SK-N-SH (cell line): ENCODE results near the gene REEP3. TPM values are rescaled to one million over a fixed set of nuclear protein-coding genes. Genes with fewer than 3 reads are reported as not detected.

ENCODE experiments used
- CTCF ChIA-PET: fragments of 300-600, 350-600 bp; formaldehyde crosslinking; extraction: SDS; loops from one replicate; lab custom pipeline; 2021; lab: Yijun Ruan, JAX
- POLR2A ChIA-PET: fragments of 350-600 bp; sonication (Branson Sonifier 250); formaldehyde crosslinking; extraction: SDS; loops from one replicate; lab custom pipeline; 2020; ENCODE audit warnings: antibody characterized with exemption, inconsistent platforms; lab: Yijun Ruan, JAX
- DNase-seq: peaks from one replicate; pipeline ENCODE4 v3.0.0; 2012
- H2AFZ ChIP-seq: fragments of 200-600 bp; sonication (generic); 2 replicates; pipeline ENCODE4 v1.8.1; 2016; ENCODE audit warnings: antibody characterized with exemption, mild to moderate bottlenecking, low read depth
- H3F3A ChIP-seq: fragments of 200-600 bp; sonication (generic); replicated peaks from 2 replicates; pipeline ENCODE3; 2016; ENCODE audit warnings: antibody characterized with exemption, mild to moderate bottlenecking; ENCODE audit not compliant: insufficient read depth
- H3K27ac ChIP-seq, 2 experiments: fragments of 200-500 bp in 1 of 2; fragments of 200-600 bp in 1 of 2; sonication (Bioruptor generic) in 1 of 2; sonication (generic), shearing (Covaris generic) in 1 of 2; 2 replicates each; pipeline versions ENCODE4 v1.5.1 to v1.6.1; 2014 to 2016; ENCODE audit warnings: low read depth in 2 of 2, inconsistent platforms in 1 of 2, low read length in 1 of 2, mild to moderate bottlenecking in 1 of 2, mixed read lengths in 1 of 2
- H3K27me3 ChIP-seq: fragments of 200-600 bp; sonication (generic), shearing (Covaris generic); 2 replicates; pipeline ENCODE4 v1.6.1; 2016; ENCODE audit warnings: mixed run types; ENCODE audit not compliant: insufficient read depth
- H3K36me3 ChIP-seq, 2 experiments: fragments of 200-500 bp in 1 of 2; fragments of 200-600 bp in 1 of 2; sonication (Bioruptor generic) in 1 of 2; sonication (generic) in 1 of 2; replicated peaks in 1 of 2; 2 replicates each; pipeline versions ENCODE3 to v1.5.1; 2014 to 2016; ENCODE audit warnings: low read length in 1 of 2, mild to moderate bottlenecking in 1 of 2; ENCODE audit not compliant: insufficient read depth in 2 of 2, control insufficient read depth in 1 of 2
- H3K4me1 ChIP-seq, 2 experiments: fragments of 200-500 bp in 1 of 2; fragments of 200-600 bp in 1 of 2; sonication (Bioruptor generic) in 1 of 2; sonication (generic), shearing (Covaris generic) in 1 of 2; 2 replicates each; pipeline versions ENCODE4 v1.5.1 to v1.6.1; 2014 to 2016; ENCODE audit warnings: low read depth in 1 of 2, low read length in 1 of 2, mixed run types in 1 of 2; ENCODE audit not compliant: insufficient read depth in 2 of 2, control insufficient read depth in 1 of 2
- H3K4me2 ChIP-seq: fragments of 200-600 bp; sonication (generic), shearing (Covaris generic); 2 replicates; pipeline ENCODE4 v1.6.1; 2017; ENCODE audit warnings: mixed run types
- H3K4me3 ChIP-seq, 2 experiments: fragments of 200-500 bp in 1 of 2; fragments of 200-600 bp in 1 of 2; sonication (Bioruptor generic) in 1 of 2; sonication (generic), shearing (Covaris generic) in 1 of 2; 2 replicates each; pipeline versions ENCODE4 v1.5.1 to v1.8.1; 2014 to 2016; ENCODE audit warnings: low read depth in 2 of 2, inconsistent platforms in 1 of 2, low read length in 1 of 2, mild to moderate bottlenecking in 1 of 2, mixed read lengths in 1 of 2, moderate library complexity in 1 of 2
- H3K79me2 ChIP-seq: fragments of 200-600 bp; sonication (generic); 2 replicates; pipeline ENCODE4 v1.8.1; 2017; ENCODE audit warnings: mild to moderate bottlenecking; ENCODE audit not compliant: insufficient read depth
- H3K9ac ChIP-seq: fragments of 200-600 bp; sonication (generic); 2 replicates; pipeline ENCODE4 v1.6.1; 2017; ENCODE audit warnings: mixed run types
- H3K9me2 ChIP-seq: fragments of 200-600 bp; sonication (generic); 2 replicates; pipeline ENCODE4 v1.6.1; 2017; ENCODE audit warnings: mixed run types
- H3K9me3 ChIP-seq: fragments of 200-600 bp; sonication (generic); 2 replicates; pipeline ENCODE4 v1.6.1; 2017; ENCODE audit warnings: mixed run types, mild to moderate bottlenecking, moderate library complexity
- H4K20me1 ChIP-seq: fragments of 200-600 bp; sonication (generic); 2 replicates; pipeline ENCODE4 v1.6.1; 2017; ENCODE audit warnings: mild to moderate bottlenecking, mixed run types; ENCODE audit not compliant: insufficient read depth
- CHD2 ChIP-seq: fragments of 150-350 bp; IDR thresholded peaks from 2 replicates; pipeline ENCODE4 v1.6.1; 2018; ENCODE audit warnings: low read length; ENCODE audit not compliant: partially characterized antibody
- CTCF ChIP-seq: fragments of 200-600 bp; sonication (generic); IDR thresholded peaks from 2 replicates; pipeline ENCODE4 v1.6.1; 2017; ENCODE audit warnings: antibody characterized with exemption, mild to moderate bottlenecking, moderate library complexity
- ELF1 ChIP-seq: IDR thresholded peaks from 2 replicates; pipeline ENCODE4 v1.4.0; 2012
- EZH2phosphoT487 ChIP-seq: fragments of 200-600 bp; sonication (generic); IDR thresholded peaks from 2 replicates; pipeline ENCODE4 v1.6.1; 2017; ENCODE audit warnings: low read depth, mixed run types, mild to moderate bottlenecking, antibody characterized with exemption, moderate library complexity, borderline replicate concordance
- FOSL2 ChIP-seq: IDR thresholded peaks from 2 replicates; pipeline ENCODE4 v1.4.0; 2012; ENCODE audit warnings: low read depth, mild to moderate bottlenecking, moderate library complexity, borderline replicate concordance
- MXI1 ChIP-seq: IDR thresholded peaks from 2 replicates; pipeline ENCODE4 v1.6.1; 2012; ENCODE audit warnings: mild to moderate bottlenecking, low read depth, low read length, improper control_type of control experiment
- NFIC ChIP-seq: IDR thresholded peaks from 2 replicates; pipeline ENCODE4 v1.4.0; 2012; ENCODE audit warnings: borderline replicate concordance
- NRF1 ChIP-seq: IDR thresholded peaks from 2 replicates; pipeline ENCODE4 v1.6.1; 2012; ENCODE audit warnings: low read depth, mild to moderate bottlenecking, low read length
- PBX3 ChIP-seq: IDR thresholded peaks from 2 replicates; pipeline ENCODE4; 2012
- POLR2AphosphoS5 ChIP-seq: IDR thresholded peaks from 2 replicates; pipeline ENCODE4 v1.6.1; 2012; ENCODE audit warnings: low read depth, low read length
- RAD21 ChIP-seq: IDR thresholded peaks from 2 replicates; pipeline ENCODE4 v1.6.1; 2012; ENCODE audit warnings: mild to moderate bottlenecking, low read length
- RCOR1 ChIP-seq: fragments of 150-350 bp; IDR thresholded peaks from 2 replicates; pipeline ENCODE4 v1.6.1; 2017; ENCODE audit warnings: antibody characterized with exemption, low read length
- RFX5 ChIP-seq: IDR thresholded peaks from 2 replicates; pipeline ENCODE4 v1.6.1; 2012; ENCODE audit warnings: mild to moderate bottlenecking, improper control_type of control experiment, low read length
- RXRA ChIP-seq: IDR thresholded peaks from 2 replicates; pipeline ENCODE4 v1.4.0; 2012; ENCODE audit warnings: low read depth, mild to moderate bottlenecking, borderline replicate concordance
- SMC3 ChIP-seq: IDR thresholded peaks from 2 replicates; pipeline ENCODE4 v1.6.1; 2012; ENCODE audit warnings: low read depth, low read length, improper control_type of control experiment
- TEAD4 ChIP-seq: IDR thresholded peaks from 2 replicates; pipeline ENCODE4 v1.4.0; 2012; ENCODE audit warnings: mild to moderate bottlenecking, borderline replicate concordance; ENCODE audit not compliant: insufficient read depth
- USF1 ChIP-seq: IDR thresholded peaks from 2 replicates; pipeline ENCODE4 v1.4.0; 2012; ENCODE audit warnings: low read depth, borderline replicate concordance
- ZBTB33 ChIP-seq: IDR thresholded peaks from 2 replicates; pipeline ENCODE4 v1.4.0; 2012; ENCODE audit warnings: low read depth, borderline replicate concordance
- WGBS: methylation state at CpG from one replicate; pipeline ENCODE4 v1.1.6; 2017; ENCODE audit warnings: low lambda C conversion rate; 5-methylcytosine and 5-hydroxymethylcytosine counted together
- polyA plus RNA-seq, 3 experiments: library from polyadenylated mRNA; depleted of rRNA; stranded (reverse); fragments of >200 nt; gene quantifications; 2 replicates each; pipeline ENCODE4 v1.2.3, GENCODE V29; 2012

Gene REEP3
- polyA plus RNA-seq, 1 of the 3 experiments (the other 2 are of a cell fraction) = 7.6 TPM

GRCh38 chr10:63501954-63502353 is 19.2 kb upstream of the REEP3 start:
- ChIA-PET POLR2A (no interaction called here), CTCF (no interaction called here)
- no peak for DNase-seq
- no peaks in the 10 kb centered on the region for H3K9me2 ChIP-seq
- peaks cover 0 to 4% of the 10 kb centered on the region in 2 experiments for H3K36me3 ChIP-seq
- no peak overlapping the region for H3K4me3 ChIP-seq
- no peak overlapping the region for H3K9ac ChIP-seq
- 0 out of 4 replicates have a peak, but pooled peaks cover 0 to 3% of the 10 kb centered on the region in 2 experiments for H3K4me1 ChIP-seq
- no peaks in the 10 kb centered on the region for H3F3A ChIP-seq
- no peak overlapping the region for H3K4me2 ChIP-seq
- no peak overlapping the region for H2AFZ ChIP-seq
- 92% methylated on average over 1 of the region's 1 CpG for WGBS
- H3K9me3 ChIP-seq = no peaks in the 10 kb centered on the region
- peaks cover 8% of the 10 kb centered on the region for H4K20me1 ChIP-seq
- H3K27me3 ChIP-seq = no peaks in the 10 kb centered on the region
- no peak overlapping the region for H3K27ac ChIP-seq
- TF ChIP-seq ZBTB33 = no peak
- TF ChIP-seq NFIC = no peak
- TF ChIP-seq POLR2AphosphoS5 = no peak
- no peak for TF ChIP-seq USF1
- no peak for TF ChIP-seq CHD2
- no peak for TF ChIP-seq RAD21
- TF ChIP-seq MXI1 = no peak
- TF ChIP-seq EZH2phosphoT487 = no peak
- TF ChIP-seq, all 33 proteins: peak for 0
- H3K79me2 ChIP-seq = peaks cover 100% of the 10 kb centered on the region

- no peak for DNase-seq
- 0 out of 4 replicates have a peak, but pooled peaks cover 0 to 3% of the 10 kb centered on the region in 2 experiments for H3K4me1 ChIP-seq
- no peaks in the 10 kb centered on the region for H3K27me3 ChIP-seq
- no peaks in the 10 kb centered on the region for H3K36me3 ChIP-seq
- no peaks in the 10 kb centered on the region for H3K9me2 ChIP-seq
- no peaks in the 10 kb centered on the region for H3F3A ChIP-seq
- no peak overlapping the region for H3K4me2 ChIP-seq
- H4K20me1 ChIP-seq = peaks cover 8% of the 10 kb centered on the region
- no peak overlapping the region for H3K27ac ChIP-seq
- ChIA-PET POLR2A (no interaction called here), CTCF (interaction anchor here (1.2 kb wide), 1 partner anchor 45 kb away, joined by 3 read pairs; no protein-coding TSS in a partner anchor)
- no peak for TF ChIP-seq CTCF
- TF ChIP-seq ZBTB33 = no peak
- no peak for TF ChIP-seq TEAD4
- TF ChIP-seq PBX3 = no peak
- no peak for TF ChIP-seq FOSL2
- no peak for TF ChIP-seq CHD2
- no peak for TF ChIP-seq NRF1
- TF ChIP-seq EZH2phosphoT487 = no peak
- no peak for TF ChIP-seq RXRA
- TF ChIP-seq RFX5 = no peak
- no peak for TF ChIP-seq RCOR1
- TF ChIP-seq SMC3 = no peak
- TF ChIP-seq ELF1 = no peak
- 97% methylated on average over 1 of the region's 1 CpG for WGBS
- peaks cover 98% of the 10 kb centered on the region for H3K79me2 ChIP-seq
- no peaks in the 10 kb centered on the region for H3K9me3 ChIP-seq
- H3K4me3 ChIP-seq = no peak overlapping the region
- no peak overlapping the region for H3K9ac ChIP-seq
- no peak overlapping the region for H2AFZ ChIP-seq
Measured at GRCh38 chr10:63502832-63503231, 18.4 kb upstream of the REEP3 start.
